Keratinocyte (primary cell): ENCODE results near the gene ALKAL2.

ENCODE experiments used
- CTCF ChIP-seq, 3 experiments: IDR thresholded peaks in 1 of 3; conservative IDR thresholded peaks in 1 of 3; optimal IDR thresholded peaks in 1 of 3; 2 replicates in 2 of 3; 3 replicates in 1 of 3; pipeline versions ENCODE3 to v1.5.1; 2011; ENCODE audit warnings: low read length in 3 of 3, mild to moderate bottlenecking in 3 of 3, moderate library complexity in 2 of 3, control low read depth in 1 of 3, inconsistent platforms in 1 of 3; ENCODE audit not compliant: insufficient read depth in 2 of 3; ENCODE audit errors: extremely low read depth in 1 of 3
- EZH2 ChIP-seq: IDR thresholded peaks from one replicate; pipeline ENCODE4 v1.6.1; 2012; ENCODE audit warnings: inconsistent platforms, mild to moderate bottlenecking, low read length, moderate library complexity

GRCh38 chr2:279956-280649 lies 7.8 kb downstream of the ALKAL2 start:
- TF ChIP-seq CTCF (optimal IDR thresholded peaks at IDR 0.05 in 1 of 3, IDR thresholded peaks at IDR 0.05 in 1 of 3, conservative IDR thresholded peaks at IDR 0.05 in 1 of 3; ENCODE audit: extremely low read depth in 1 of 3, insufficient read depth in 2 of 3, low read length in 3 of 3) (no peak), EZH2 (no peak)
